Cardiac fibroblast (primary cell): ENCODE data around the gene FIS1.
A peak's percentile ranks its signal among the peaks of the same experiment; 100 is the strongest.
"Not testable (repeated sequence)": the region's sequence is repeated elsewhere in the genome, so short reads cannot be mapped to it uniquely, and the experiment has no call there.

Experiments
- DNase-seq, 2 donors: peaks; one replicate each; pipeline versions ENCODE4 v3.0.0 to v3.0.0-alpha.2; 2010; ENCODE audit warnings: low read depth in 2 of 2
- H3K4me3 ChIP-seq, 2 donors: replicated peaks in 1 of 2; 1 replicate in 1 of 2; 2 replicates in 1 of 2; pipeline ENCODE4 v1.5.1; 2011; ENCODE audit warnings: low read depth in 2 of 2, low read length in 2 of 2, mild to moderate bottlenecking in 2 of 2, moderate library complexity in 1 of 2
- TF ChIP-seq, protein P1 (sequence below): IDR thresholded peaks from one replicate; pipeline ENCODE4 v1.5.1; 2011; ENCODE audit warnings: low read depth, mild to moderate bottlenecking, low read length, inconsistent platforms

FIS1 gene

DNA sequence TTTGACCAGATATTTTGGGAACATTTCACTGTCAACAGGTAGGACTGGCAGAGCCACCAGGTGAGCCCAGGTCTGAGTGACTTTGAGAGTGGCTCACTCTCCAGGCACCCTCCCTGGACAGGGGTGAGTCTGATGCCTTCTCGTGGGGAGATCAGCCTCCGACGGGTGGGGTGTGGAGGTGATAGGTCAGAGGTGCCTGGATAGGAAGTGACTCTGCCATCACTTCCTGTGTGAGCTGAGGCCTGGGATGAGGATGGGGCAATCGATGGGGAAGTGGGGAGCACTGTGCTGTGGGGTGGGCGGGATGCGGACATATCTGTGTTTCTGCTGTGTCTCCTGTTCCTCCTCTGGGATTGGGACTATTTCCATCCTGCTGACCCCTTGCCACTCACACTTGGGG is 42.2 kb upstream of the FIS1 start:
- DNase-seq, result no peak
- H3K4me3 ChIP-seq, result no peak overlapping the region
- TF ChIP-seq, protein P1, sequence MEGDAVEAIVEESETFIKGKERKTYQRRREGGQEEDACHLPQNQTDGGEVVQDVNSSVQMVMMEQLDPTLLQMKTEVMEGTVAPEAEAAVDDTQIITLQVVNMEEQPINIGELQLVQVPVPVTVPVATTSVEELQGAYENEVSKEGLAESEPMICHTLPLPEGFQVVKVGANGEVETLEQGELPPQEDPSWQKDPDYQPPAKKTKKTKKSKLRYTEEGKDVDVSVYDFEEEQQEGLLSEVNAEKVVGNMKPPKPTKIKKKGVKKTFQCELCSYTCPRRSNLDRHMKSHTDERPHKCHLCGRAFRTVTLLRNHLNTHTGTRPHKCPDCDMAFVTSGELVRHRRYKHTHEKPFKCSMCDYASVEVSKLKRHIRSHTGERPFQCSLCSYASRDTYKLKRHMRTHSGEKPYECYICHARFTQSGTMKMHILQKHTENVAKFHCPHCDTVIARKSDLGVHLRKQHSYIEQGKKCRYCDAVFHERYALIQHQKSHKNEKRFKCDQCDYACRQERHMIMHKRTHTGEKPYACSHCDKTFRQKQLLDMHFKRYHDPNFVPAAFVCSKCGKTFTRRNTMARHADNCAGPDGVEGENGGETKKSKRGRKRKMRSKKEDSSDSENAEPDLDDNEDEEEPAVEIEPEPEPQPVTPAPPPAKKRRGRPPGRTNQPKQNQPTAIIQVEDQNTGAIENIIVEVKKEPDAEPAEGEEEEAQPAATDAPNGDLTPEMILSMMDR, result no peak

GRCh38 chr7:101285880-101286279 is 41.0 kb upstream of the FIS1 start:
- H3K4me3 ChIP-seq, DNase-seq: not testable (repeated sequence)

GRCh38 chr7:101285171-101285570 is 40.3 kb upstream of the FIS1 start:
- TF ChIP-seq, protein P1, result no peak
- DNase-seq, result no peak
- H3K4me3 ChIP-seq, result no peak overlapping the region

DNA sequence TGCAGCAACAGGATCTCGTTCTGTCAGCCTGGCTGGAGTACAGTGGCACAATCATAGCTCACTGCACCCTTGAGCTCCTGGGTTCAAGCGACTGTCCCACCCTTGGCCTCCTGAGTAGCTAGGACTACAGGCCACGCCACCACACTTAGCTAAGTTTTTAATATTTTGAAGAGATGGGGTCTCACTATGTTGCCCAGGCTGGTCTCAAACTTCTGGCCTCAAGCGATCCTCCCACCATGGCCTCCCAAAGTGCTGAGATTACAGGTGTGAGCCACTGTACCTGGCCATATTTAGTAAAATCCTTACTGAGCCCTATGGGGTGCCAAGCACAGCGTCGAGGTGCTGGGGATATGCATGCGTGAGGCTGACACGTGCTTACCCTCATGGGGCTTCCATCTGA is 36.0 kb upstream of the FIS1 start:
- not testable (repeated sequence) for H3K4me3 ChIP-seq, DNase-seq

DNA sequence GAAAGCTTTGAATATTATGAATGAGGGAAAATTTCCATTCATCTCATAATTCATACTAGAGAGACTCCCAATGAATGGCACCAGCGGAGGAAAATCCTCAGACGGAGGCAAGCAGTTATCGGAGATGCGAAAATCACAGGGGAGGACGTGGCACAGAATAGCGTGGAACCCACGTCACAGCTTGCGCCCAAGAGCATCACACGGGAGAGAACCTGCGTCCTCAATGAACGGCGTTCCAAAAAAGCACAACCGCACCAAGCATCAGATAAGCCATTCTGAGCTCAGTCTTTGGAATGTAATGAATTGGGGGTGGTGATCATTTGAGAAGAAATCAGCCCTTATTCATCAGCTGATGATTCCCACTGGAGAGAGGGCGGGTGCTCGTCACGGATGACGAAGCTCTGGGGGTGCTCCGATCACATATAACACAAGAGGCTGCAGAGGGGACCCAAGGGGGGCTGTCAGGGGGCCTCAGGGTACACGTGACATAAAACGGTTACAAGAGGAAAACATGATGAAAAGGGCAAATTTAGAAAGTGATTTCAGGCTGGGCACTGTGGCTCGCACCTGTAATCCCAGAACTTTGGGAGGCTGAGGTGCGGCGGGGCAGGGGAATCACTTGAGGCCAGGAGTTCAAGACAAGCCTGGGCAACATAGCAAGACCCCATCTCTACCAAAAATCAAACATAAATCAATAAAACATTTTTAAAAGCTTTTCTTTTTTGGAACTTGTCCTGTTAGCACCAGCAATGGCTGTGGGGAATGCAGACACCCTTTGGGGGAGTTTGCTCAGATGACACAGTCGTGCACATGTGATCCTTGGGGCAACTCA is 33.8 kb upstream of the FIS1 start:
- TF ChIP-seq, protein P1, result no peak
- peak in 1 of 2 donors; percentile 15 for DNase-seq

GRCh38 chr7:101277155-101277554 is 32.3 kb upstream of the FIS1 start:
- TF ChIP-seq, protein P1, result no peak
- no peak for DNase-seq
- H3K4me3 ChIP-seq, result no peak overlapping the region

More for the DNA sequence above, 33.8 kb upstream of the FIS1 start:
- H3K4me3 ChIP-seq, result no peak overlapping the region

DNA sequence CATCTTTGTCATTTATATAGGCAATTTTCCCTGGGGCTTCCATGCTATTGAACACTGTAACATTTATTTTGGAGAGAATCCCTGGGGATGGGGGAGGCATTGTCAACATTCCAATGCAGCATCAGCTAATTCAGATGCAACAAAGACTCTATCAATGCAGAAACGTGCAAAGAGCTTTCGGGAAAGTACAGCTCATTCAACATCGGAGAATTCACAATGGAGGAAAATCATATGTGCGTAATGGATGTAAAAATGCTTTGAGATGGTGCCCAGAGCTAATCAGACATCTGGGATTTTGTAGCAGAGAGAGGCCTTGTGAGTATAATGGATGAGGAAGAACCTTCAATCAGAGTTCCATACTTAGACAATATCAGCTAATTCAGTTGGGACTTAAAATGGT is 28.3 kb upstream of the FIS1 start:
- TF ChIP-seq, protein P1, result no peak
- DNase-seq, result no peak
- H3K4me3 ChIP-seq, result no peak overlapping the region

GRCh38 chr7:101271021-101271420 is 26.1 kb upstream of the FIS1 start:
- DNase-seq, result no peak
- TF ChIP-seq, protein P1, result no peak

More at GRCh38 chr7:101271021-101271420, 26.1 kb upstream of the FIS1 start:
- H3K4me3 ChIP-seq, result no peak overlapping the region
